ENCODE data around the gene LACTBL1.
"Not testable (repeated sequence)": the region's sequence is repeated elsewhere in the genome, so short reads cannot be mapped to it uniquely, and the experiment has no call there.

LACTBL1 gene

DNA sequence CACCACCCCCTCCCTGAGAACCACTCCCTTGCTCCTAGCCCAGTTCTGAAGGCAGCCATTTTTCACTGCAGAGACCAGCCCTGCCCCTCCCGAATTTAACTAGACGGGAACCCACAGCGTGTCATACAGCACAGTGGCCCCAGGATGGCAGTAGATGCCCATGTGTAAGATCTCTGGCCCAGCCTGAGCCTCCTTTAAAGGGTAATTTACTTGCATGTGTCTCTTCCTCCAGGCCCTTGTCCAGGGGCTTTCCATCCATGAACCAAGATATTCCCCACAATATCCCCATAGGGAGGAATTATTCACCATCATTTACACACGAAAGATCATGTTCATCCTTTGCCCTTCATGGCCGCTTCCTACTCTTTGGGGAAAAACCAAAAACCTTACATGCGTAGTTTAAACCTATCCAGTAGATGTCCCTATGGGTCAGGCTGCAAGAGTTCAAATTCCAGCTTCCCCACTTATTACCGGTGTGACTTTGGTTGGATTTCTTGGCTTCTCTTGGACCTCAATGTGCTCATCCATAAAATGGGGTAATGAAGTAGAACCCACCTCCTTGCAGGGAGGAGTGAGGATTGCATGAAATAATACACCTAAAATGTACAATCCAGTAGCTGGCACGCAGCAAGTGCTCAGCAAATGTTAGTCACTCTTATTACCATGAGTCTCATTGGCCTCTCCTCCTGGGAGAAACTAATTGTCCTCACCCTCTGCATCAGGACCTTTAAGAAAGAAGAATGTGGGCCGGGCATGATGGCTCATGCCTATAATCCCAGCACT lies 4.0 kb upstream of the LACTBL1 start:
- peak; percentile 84 for DNase-seq (ENCODE audit: low spot score)

DNA sequence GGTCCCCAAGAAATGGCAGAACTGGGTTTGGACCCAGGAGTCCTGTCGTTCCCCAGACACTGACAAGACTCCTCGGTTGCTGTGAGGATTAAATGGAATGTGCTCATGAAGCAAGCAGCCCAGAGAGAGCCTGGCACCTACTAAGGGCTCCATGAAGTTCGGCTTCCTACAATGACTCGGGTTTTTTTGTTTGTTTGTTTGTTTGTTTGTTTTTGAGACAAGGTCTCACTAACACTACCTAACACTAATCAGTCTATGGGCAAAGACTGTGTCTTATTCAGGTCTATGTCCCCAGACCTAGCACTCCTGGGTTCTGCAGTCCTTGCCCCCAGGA lies 3.4 kb upstream of the LACTBL1 start:
- no peak for DNase-seq (ENCODE audit: low spot score)

DNA sequence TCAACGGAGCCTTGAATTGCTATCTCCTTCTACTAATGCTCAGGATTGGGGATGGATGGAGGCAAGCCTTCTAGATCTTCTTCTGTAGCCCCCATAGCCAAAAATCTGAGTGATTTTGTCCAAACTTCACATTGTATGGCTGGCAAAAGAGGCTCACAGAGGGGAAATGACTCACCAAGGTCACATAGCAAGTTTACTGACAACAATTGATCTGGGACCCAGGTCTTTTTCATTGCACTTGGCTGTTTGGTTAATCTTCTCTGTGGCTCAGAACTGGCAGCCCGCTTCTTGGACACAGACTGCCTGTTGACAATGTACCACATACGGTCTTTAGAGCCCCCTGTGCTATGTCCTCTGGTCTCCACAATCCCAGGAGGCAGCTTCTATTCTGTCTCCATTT lies 3.0 kb upstream of the LACTBL1 start:
- no peak for DNase-seq (ENCODE audit: low spot score)

DNA sequence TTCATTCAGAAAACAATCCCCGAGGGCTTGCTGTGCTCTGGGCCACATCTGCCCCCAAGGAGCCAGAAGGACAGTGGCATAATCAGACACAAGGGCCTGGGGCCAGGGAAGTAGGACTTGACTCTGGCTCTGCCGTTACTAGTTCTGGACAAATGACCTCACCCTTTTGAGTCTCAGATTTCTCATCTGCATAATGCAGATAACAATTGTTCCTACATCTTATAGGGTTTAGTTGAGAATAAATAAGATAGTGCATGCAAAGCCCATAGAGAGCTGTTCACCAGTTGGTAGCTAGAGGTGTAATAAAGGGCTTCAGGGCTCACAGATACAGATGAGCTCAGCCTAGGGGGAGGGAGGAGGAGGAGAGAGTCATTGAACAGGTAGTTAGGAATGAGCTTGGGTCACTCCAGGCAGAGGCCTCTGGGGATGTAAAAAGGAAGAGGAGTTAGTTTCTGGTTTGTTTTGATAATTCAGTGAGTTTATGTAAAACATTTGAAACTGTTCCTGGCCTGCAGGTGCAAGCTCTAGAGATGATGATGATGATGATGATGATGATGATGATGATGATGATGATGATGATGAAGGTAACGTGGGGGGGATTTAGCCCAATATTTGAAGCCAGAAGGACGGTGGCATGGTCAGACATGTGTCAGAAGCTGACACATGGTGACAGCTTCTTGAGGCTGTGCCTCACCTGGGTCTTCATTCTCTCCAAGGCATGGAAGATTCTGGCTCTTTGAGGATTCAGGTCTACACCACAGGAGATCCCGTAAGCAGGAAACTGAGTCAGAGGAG lies 858 bp downstream of the LACTBL1 start:
- peak; percentile 31 for DNase-seq (ENCODE audit: low spot score)

DNA sequence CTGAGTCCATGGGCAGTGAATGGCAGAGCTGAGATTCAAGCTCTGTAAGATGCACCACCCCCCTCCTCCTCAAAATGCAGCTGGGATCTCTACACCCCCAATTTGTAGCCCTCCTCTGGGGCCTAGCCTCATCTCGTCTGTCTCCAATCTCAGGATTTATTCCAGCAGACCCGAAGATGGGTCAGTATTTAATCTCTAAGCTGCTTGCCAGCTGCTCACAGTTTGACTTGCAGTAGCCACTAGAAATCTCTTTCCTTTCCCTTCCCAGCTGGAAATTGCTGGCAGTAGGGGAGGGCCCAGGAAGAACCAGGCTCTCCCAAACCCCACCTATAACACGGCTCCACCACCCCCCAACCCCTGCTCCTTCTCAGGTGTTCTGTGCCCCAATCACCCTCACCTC lies 1.5 kb downstream of the LACTBL1 start:
- DNase-seq (ENCODE audit: low spot score): no peak

DNA sequence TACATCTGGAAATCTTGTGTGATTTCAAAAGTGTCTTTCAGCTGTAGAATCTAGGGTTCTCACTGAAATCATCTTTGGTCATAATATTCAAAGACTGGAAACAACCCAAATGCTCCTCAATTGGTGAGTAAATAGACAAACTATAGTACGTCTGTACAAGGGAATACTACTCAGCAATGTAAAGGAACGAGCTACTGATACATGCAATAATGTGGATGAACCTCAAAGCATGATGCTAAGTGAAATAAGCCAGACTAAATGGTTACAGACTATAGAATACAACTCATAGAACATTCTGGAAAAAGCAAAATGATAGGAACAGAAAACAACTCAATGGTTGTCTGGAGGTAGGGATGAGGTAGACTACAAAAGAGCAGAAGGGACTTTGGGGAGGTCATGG lies 2.6 kb downstream of the LACTBL1 start:
- no peak for DNase-seq (ENCODE audit: low spot score)

DNA sequence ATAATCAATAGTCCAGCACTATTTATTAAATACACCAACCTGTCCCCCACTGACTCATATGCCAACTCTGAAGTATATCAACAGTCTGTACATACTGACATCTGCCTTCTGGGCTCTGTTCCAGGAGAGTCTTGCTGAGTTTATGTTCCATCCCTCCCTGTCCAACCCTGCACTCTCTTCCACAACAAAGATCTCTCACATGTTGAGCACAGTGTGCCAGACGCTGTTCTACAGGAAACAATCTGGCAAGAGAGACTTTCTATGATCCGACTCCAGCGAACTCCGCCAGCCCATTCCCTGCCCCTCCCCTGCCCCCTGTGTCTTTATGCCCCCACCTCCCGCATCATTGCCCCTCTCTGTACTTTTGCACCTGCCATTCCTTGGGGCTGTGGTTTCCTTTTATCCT lies 3.4 kb downstream of the LACTBL1 start:
- DNase-seq (ENCODE audit: low spot score): no peak

DNA sequence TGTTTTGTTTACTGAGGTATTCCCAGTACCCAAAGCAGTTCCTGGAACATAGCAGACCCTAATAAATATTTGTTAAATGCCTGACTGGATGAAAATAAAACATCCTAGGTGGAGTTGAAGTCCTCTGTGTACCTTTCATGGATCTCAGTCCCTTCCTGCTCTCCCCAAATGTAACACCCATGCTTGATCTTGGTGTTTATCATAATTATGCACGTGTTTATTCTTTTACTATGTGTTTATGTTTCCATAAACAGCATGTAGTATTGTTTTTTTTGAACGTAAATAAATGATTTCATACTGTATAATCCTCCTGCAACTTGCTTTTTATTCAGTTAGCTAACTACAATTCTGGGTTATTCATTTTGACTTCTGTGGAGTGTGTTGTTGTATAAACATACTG lies 4.8 kb downstream of the LACTBL1 start:
- no peak for DNase-seq (ENCODE audit: low spot score)

DNA sequence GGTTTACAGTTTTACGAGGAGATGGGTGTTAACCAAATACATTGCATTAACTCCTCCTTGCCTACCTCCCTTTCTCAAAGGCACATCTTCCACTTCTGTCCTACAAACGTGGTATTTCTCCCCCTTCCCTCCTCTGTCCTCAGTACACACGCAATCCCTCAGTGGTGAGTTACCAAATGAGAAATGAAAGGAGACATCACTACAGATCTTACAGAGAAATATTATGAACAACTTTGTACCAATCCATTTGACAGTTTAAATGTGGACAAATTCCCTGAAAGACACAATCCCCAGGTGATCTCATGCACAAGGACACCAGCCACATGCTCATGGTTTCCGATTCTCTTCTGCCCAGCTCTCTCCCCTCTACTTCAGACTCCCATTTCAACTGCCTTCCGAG lies 6.4 kb downstream of the LACTBL1 start:
- DNase-seq (ENCODE audit: low spot score): no peak

DNA sequence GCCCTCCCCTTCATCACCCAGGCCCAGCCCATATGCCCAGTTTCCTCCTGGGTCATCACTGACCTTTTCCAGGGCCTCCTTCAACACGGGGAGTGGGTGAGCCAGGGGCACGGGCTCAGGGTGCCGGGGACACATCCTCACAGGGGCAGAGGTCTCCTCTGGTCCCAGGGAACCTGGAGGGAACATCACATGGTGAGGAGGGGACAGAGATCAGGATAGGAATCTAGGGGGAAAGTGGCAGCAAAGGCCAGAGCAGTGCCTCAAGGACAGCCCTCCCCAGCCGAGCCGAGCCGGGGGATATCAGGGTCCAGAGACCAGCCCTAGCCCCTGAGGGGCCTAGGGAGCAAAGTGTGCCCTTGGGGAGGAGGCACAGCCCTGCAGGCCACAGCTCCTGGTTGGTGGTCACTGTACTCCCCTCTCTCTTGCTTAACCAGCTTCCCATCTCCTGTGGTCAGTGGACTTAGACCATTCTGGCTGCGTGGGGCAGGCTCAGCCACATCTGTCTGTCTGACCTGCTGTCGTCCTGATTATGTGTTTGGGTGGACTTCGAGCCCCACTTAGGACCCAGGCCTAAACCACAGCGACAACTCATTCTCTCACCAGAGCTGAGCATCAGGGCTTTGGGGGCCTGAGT lies 9.5 kb downstream of the LACTBL1 start:
- no peak for DNase-seq (ENCODE audit: low spot score)

DNA sequence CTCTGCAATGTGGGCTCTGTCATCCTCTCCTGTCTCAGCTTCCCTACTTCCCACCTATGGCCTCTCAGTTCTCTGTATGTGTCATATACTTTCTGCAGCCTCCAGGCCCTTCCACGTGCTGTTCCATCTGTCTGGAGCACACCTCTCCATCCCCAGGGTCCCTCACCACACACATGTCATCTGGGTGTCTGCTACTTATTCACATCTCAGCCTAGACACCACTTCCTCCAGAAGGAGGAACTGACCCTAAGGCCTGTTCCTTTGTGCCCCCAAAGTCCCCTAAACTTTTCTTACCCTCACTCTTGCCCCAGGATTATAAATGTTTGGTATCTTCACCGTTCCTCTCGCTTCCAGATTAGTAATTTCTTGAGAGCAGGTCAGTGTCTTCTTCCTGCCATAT lies 10.1 kb downstream of the LACTBL1 start:
- DNase-seq (ENCODE audit: low spot score): no peak

DNA sequence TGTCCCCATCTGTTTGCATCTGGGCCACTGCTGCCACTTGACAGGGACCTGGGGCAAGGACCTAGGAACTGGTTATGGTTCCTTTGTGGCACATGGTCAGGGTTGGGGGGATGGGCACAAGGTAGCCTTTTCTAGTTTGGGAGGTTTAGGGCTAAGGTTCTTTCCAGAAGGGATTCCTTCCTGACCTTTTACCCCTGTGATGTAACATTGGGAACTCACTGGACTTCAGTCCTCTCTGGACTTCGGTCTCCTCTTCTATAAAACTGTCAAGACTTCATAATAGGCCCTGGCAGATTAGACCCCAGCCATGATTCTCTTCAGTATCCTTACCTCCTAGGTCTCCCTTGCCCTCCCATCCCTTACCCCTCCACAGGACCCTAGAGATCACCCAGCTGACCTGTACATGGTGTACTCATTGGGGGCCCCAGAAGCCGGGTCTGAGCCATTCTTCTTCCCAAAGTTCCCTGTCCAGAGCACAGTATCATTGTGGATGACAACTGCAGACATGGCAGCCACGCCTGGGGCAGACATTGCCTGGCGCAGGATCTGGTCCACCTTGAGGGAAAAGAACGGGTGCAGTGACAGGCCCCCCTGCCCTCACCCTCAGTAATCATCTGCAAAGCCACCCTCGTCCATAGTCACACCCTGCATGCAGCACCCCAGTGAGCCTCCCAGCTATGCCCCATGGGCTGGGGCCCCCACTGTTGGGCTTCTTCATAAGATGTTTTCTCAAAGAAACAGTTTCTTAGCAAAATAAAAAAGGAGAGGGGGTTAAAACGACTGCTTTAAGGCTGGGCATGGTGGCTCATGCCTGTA lies 12.9 kb downstream of the LACTBL1 start:
- DNase-seq (ENCODE audit: low spot score): no peak

DNA sequence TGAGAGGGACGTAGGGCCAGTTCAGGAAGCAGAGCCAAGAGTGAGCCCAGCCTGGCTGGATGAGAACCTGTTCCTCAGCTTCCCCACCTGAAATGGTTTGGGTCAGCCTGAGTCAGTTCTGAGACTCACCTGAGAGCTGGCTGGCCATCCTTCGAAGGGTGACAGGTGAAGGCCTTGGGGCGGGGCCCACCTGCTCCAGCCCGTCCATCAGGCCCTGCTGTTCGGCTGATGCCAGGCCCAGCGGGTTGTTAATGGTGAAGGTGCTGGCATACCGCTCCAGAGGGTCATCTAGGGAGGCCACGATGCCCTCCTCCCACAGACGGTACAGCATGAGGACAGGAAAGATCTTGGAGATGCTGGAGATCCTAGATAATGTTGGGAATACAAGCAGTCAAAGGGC lies 14.1 kb downstream of the LACTBL1 start:
- no peak for DNase-seq (ENCODE audit: low spot score)

DNA sequence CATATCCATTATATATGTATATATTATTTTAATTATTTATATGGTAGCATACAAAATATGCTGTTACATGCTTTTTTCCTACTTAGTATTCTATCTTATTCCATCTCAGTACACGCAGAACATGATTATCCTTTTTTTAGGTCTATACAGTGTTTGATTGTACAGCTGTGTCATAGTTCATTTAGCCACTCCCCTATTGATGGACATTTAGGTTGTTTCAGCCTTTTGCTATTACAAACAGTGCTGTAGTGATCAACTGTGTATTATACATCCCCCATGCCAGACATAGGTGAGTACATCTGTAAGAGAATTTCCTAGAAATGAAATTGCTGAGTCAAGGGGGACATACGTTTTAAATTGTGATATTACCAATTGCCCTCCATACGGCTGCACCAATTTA lies 15.6 kb downstream of the LACTBL1 start:
- DNase-seq (ENCODE audit: low spot score): no peak

DNA sequence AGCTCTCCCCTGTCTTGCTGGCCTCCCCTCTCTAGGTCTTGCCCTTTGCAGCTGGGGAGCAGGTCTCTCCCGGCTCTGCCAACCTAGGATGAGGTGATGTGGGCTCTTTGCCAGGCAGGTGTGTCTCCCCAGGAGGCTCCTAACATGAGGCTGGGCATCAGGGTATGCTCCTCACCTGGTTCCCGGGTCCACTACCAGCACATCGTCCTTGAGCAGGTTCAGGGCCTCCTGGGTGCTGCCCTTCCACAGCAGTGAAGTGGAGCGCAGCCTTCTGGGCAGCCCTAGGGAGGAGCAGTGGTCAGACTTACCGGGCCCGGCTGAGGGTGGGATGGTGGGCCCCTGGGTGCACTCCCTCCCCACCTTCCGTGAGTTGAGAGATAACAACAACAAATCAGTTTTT lies 17.5 kb downstream of the LACTBL1 start:
- DNase-seq (ENCODE audit: low spot score): no peak

DNA sequence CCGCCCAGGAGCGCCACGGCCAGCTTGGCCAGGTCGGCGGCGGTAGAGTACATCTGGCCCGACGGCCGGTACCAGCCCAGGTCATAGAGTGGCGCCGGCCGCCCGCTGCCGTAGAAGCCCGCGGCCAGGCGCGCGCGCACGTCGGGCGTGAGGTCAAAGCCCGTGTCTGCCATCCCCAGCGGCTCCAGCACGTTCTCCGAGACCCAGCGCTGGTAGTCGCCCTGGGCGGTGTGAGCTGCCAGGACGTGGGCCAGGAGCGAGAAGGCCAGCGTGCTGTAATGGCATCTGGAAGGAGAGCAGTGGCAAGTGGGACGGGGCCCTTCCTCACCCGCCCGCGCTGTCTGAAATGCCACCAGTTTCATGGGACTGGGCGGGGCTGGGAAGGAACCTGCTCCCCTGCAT lies 18.9 kb downstream of the LACTBL1 start:
- peak; percentile 75 for DNase-seq (ENCODE audit: low spot score)

DNA sequence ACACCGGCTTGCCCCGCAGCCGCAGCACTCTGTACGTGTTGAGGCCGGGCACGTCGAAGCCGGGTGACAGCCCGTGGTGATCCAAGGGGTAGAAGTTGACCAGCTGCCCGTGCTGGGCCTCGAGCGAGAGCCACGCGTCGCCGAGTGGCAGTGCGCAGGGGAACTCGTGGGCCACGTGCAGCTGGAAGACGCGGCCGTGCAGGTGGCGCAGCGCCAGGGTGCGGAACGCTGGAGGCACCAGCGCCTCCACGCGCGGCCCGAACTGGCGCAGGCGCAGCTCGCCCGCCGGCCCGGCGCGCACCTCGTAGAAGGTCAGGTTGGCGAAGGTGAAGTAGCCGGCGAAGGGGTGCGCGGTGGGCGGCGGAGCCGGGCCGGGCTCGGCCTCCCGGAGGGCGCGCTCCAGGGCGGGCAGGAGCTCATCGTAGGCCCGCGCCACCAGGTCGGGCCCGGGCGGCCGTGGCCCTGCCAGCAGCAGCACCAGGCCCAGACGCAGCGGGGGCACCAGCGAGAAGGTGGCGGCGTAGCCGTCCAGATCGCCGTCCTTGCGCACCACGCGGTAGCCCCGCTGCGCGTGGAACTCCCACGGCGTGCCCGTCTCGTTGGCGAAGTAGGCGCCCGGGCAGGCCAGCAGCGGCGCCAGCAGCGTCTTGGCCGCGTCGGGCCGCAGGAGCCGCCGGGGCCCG lies 19.5 kb downstream of the LACTBL1 start:
- peak; percentile 61 for DNase-seq (ENCODE audit: low spot score)

DNA sequence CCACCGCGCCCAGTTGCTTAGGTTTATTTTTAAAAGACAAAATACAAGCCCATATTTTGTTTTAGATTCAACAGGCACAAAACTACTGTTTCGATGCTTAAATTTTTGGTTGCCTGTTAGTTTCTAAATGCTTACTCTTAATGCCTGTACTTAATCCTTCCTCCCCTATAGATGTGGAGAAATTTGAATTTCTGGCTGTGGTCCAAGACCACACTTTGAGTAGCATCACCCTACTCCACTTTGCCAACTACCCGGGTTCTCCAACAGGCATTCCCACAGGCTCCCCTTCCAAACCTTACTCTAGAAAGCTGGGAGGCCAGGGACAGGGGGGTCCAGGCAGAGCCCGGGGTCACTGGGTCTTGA lies 20.0 kb downstream of the LACTBL1 start:
- DNase-seq (ENCODE audit: low spot score): no peak

DNA sequence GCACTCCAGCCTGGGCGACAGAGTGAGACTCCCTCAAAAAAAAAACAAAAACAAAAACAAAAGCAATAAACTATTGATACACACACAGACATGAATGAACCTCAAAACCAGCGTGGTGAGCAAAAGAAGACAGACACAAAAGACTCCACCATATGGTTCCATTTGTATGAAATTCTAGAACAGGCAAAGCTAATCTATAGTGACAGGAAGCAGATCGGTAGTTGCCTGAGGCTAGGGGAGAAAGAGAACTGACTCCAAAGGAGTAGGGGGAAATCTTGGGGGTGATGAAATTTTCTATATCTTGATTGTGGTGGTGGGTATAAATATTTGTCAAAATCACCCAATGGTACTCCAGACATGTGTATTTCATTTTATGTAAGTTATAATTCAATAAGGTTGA lies 20.9 kb downstream of the LACTBL1 start:
- no peak for DNase-seq (ENCODE audit: low spot score)

DNA sequence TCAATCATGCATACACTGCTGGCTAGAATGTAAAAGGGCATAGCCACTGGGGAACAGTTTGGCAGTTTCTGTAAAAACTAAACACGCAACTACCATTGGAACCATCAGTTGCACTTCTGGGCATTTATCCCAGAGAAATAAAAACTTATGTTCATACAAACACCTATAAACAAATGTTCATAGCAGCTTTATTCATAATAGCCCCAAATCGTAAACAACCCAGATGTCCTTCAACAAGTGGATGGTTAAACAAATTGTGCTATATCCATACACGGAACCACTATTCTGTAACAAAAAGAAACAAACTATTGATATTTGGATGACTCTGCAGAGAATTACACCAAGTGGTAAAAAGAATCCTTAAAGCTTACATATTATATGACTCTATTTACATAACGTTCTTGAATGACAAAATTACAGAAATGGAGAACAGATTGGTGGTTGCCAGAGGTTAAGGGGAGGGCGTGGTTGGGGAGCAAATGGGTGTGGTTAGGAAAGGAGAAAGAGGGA lies 22.8 kb downstream of the LACTBL1 start:
- no peak for DNase-seq (ENCODE audit: low spot score)

DNA sequence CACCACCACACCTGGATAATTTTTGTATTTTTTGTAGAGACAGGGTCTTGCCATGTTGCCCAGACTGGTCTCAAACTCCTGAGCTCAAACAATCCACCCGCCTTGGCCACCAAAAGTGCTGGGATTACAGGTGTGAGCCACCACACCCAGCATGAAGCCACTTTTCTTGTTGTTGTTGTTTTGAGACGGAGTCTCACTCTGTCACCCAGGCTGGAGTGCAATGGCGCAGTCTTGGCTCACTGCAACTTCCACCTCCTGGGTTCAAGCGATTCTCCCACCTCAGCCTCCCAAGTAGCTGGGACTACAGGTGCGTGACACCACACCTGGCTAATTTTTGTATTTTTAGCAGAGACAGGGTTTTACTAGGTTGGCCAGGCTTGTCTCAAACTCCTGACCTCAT lies 27.5 kb downstream of the LACTBL1 start:
- not testable (repeated sequence) for DNase-seq (ENCODE audit: low spot score)
